ENCODE results near the gene TWSG1. TPM values are rescaled to one million over a fixed set of nuclear protein-coding genes. Genes with fewer than 3 reads are reported as not detected.
"Not testable (repeated sequence)": the region's sequence is repeated elsewhere in the genome, so short reads cannot be mapped to it uniquely, and the experiment has no call there.

The TWSG1 gene
- total RNA-seq, 1 donor from 2014 or later, result 37.6 TPM

DNA sequence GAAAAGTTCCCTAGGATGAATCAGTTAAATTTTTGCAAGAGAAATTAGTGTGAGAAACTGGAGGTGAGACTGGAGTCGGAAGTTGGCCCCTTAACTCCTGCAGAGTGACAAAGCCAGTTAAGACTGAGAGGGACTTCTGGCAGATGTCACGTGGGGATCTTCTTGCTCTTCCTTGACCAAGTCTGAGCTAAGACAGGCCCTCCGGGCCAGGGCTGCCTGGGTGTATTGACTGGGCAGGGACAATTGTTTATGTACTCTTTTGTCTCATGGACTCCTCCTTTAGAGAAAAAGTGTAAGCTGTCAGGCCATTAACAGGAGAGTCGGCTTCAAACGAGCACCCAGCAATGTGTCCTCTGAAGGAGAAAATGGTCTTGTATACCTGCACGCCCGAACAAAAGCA lies 92.2 kb downstream of the TWSG1 start:
- no peak overlapping the region for H3K4me3 ChIP-seq
- intact Hi-C loops (cut with DNase I), result no loop called here
- ATAC-seq (no peak), DNase-seq (no peak)
- H3K9me3 ChIP-seq, result no peaks in the 10 kb centered on the region
- H3K4me1 ChIP-seq, result no peaks in the 10 kb centered on the region
- TF ChIP-seq, protein P1, sequence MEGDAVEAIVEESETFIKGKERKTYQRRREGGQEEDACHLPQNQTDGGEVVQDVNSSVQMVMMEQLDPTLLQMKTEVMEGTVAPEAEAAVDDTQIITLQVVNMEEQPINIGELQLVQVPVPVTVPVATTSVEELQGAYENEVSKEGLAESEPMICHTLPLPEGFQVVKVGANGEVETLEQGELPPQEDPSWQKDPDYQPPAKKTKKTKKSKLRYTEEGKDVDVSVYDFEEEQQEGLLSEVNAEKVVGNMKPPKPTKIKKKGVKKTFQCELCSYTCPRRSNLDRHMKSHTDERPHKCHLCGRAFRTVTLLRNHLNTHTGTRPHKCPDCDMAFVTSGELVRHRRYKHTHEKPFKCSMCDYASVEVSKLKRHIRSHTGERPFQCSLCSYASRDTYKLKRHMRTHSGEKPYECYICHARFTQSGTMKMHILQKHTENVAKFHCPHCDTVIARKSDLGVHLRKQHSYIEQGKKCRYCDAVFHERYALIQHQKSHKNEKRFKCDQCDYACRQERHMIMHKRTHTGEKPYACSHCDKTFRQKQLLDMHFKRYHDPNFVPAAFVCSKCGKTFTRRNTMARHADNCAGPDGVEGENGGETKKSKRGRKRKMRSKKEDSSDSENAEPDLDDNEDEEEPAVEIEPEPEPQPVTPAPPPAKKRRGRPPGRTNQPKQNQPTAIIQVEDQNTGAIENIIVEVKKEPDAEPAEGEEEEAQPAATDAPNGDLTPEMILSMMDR (IDR thresholded peaks at IDR 0.05), result no peak
- no peaks in the 10 kb centered on the region for H3K36me3 ChIP-seq
- no peak overlapping the region for H3K27ac ChIP-seq
- H3K27me3 ChIP-seq, result no peaks in the 10 kb centered on the region

DNA sequence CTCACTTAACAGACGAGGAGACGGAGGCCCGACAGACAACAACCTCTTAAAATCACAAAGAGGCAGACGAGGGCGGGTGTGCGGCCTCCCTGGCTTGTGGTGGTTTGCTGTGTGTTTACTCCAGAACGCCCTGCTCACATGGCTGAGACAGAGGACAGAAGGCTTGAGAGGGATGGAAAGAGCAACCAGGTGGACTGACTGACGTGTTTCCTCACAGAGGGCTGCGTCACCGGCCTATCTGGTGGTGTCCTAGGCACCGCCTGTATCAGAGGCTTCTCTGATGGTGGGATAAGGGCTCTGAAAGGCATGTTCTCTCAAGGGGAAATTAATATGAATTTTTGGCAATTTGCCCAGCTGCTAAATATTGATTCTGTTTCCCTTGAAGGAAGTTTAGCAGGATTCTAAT lies 93.7 kb downstream of the TWSG1 start:
- Histone ChIP-seq H3K36me3 (no peaks in the 10 kb centered on the region), H3K27ac (no peak overlapping the region), H3K9me3 (no peaks in the 10 kb centered on the region), H3K4me3 (no peak overlapping the region), H3K4me1 (no peaks in the 10 kb centered on the region), H3K27me3 (no peaks in the 10 kb centered on the region)
- peak; percentile 39 for ATAC-seq
- intact Hi-C loops (cut with DNase I), result no loop called here
- TF ChIP-seq, protein P1 (IDR thresholded peaks at IDR 0.05), result no peak
- no peak for DNase-seq

DNA sequence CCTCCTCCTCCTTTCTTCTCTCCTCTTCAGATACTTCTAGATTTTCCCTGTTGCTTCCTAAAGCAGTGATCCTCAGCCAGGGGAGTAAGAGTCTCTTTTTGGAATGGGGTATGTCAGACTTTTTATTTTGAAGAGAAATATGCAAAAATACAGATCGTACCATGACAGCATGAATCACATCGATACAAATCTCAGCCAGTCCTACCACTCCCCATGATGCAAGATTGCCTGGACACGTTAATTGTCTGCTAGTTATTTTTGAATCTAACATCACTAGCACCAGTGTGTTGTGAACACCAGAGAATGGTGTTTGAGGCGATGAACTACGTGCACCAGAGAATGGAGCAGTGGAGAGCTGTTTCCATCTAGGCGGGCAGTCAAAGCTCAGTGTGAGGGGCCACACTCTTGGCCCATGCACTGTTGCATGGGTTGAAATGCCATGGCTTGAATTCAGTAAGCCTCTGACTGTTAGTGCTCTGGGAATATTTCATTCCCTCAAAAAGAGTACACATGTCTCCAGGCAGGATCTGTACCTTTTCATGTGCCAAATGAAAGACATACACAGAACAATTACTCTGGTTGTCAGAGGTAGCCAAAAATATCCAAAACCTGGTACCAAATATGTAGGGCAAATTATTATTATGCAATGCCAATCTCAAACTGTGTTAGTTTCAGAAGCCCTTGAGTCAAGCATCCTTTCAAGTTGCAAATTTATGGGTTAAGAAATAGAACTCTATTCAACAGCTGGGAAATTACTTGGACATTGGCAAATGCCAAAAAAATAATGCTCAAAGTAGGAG lies 94.5 kb downstream of the TWSG1 start:
- DNase-seq (no peak), ATAC-seq (no peak)
- Histone ChIP-seq H3K4me1 (no peaks in the 10 kb centered on the region), H3K9me3 (no peaks in the 10 kb centered on the region), H3K36me3 (no peaks in the 10 kb centered on the region), H3K4me3 (no peak overlapping the region), H3K27me3 (no peaks in the 10 kb centered on the region), H3K27ac (no peak overlapping the region)
- TF ChIP-seq, protein P1 (IDR thresholded peaks at IDR 0.05), result no peak
- intact Hi-C loops (cut with DNase I), result no loop called here

DNA sequence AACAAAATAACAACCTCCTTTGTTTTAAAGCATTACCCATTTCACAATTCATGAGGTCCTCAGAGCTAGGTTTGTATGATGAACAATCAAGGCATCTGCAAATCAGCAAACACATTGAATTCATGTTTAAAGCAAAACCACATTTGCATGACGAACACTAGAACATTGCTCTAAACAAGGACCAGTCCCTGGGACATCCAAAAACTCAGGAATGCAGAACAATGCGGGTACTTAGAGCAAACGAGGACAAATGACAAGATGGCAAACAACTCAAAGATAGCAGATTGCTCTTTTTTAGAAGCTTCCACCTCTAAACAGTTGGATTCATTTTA lies 95.1 kb downstream of the TWSG1 start:
- no peaks in the 10 kb centered on the region for H3K4me1 ChIP-seq
- TF ChIP-seq, protein P1 (IDR thresholded peaks at IDR 0.05), result no peak
- no peaks in the 10 kb centered on the region for H3K27me3 ChIP-seq
- no peak overlapping the region for H3K27ac ChIP-seq
- DNase-seq, result no peak
- no peaks in the 10 kb centered on the region for H3K36me3 ChIP-seq
- H3K4me3 ChIP-seq, result no peak overlapping the region
- ATAC-seq, result no peak
- no peaks in the 10 kb centered on the region for H3K9me3 ChIP-seq
- intact Hi-C loops (cut with DNase I), result no loop called here

DNA sequence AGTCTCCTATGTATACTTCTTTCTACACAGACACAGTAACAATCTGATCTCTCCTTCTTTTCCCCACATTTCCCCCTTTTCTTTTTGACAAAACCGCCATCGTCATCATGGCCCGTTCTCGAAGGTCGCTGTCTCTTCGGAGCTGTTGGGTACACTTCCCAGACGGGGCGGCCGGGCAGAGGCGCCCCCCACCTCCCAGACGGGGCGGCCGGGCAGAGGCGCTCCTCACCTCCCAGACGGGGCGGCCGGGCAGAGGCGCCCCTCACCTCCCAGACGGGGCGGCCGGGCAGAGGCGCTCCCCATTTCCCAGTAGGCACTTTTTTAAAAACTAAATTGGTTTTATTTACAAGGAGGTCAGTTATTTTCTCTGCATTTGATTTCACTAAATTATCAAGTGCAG lies 95.7 kb downstream of the TWSG1 start:
- DNase-seq; H3K36me3 ChIP-seq; H3K4me1 ChIP-seq; intact Hi-C loops (cut with DNase I); ATAC-seq; H3K27me3 ChIP-seq; H3K27ac ChIP-seq; H3K9me3 ChIP-seq; H3K4me3 ChIP-seq: not testable (repeated sequence)

DNA sequence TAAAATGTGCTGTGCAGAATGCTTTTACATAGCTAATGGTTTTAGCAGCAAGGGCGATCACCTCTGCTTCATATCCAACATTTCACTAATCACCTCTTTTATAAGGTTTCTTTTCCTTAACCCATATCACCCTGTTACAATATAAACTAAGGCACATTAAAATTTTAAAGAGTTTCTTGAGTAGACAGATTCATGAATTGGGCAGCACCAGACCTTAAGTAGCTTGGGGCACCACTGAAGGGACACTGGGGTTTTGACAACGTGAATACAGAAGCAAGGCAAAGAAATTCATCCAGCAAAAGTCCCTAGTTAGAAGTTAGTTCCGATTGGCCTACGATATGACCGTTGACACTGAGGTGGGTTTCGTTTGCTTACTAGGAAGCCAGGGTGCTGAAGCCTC lies 96.7 kb downstream of the TWSG1 start:
- ATAC-seq (no peak), DNase-seq (no peak)
- H3K27me3 ChIP-seq, result no peaks in the 10 kb centered on the region
- no peaks in the 10 kb centered on the region for H3K36me3 ChIP-seq
- H3K27ac ChIP-seq, result no peak overlapping the region
- TF ChIP-seq, protein P1 (IDR thresholded peaks at IDR 0.05), result no peak
- H3K9me3 ChIP-seq, result no peaks in the 10 kb centered on the region
- no peaks in the 10 kb centered on the region for H3K4me1 ChIP-seq
- intact Hi-C loops (cut with DNase I), result no loop called here
- H3K4me3 ChIP-seq, result no peak overlapping the region

DNA sequence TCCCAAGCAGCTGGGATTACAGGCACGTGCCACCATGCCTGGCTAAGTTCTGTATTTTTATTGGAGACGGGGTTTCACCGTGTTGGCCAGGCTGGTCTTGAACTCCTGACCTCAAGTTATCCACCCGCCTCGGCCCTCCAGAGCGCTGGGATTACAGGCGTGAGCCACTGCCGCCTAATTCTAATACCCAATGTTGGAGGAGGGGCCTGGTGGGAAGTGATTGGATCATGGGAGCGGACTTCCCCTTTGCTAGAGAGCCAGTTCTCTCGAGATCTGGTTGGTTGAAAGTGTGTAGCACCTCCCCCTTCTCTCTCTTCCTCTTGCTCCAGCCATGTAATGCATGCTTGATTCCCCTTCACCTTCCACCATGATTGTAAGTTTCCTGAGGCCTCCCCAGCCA lies 98.5 kb downstream of the TWSG1 start:
- peak; percentile 56 for ATAC-seq
- DNase-seq, result not testable (repeated sequence)

More for the DNA sequence above, 98.5 kb downstream of the TWSG1 start:
- H3K27ac ChIP-seq; intact Hi-C loops (cut with DNase I); H3K27me3 ChIP-seq; H3K36me3 ChIP-seq; H3K4me3 ChIP-seq; H3K4me1 ChIP-seq; H3K9me3 ChIP-seq: not testable (repeated sequence)
